Neural cell (in vitro differentiated cells): ENCODE measurements around the gene PABPN1L. TPM values are rescaled to one million over a fixed set of nuclear protein-coding genes. Genes with fewer than 3 reads are reported as not detected.

Experiments used
- H2AFZ ChIP-seq: fragments of 200-600, 300-800 bp; sonication (generic), shearing (Covaris generic); 2 replicates; pipeline ENCODE4 v1.6.0; 2014; ENCODE audit warnings: low read depth, mild to moderate bottlenecking, antibody characterized with exemption, low read length, moderate library complexity
- H3F3A ChIP-seq: fragments of 200-600 bp; shearing (Covaris generic); 2 replicates; pipeline ENCODE4 v1.6.1; 2016; ENCODE audit warnings: mild to moderate bottlenecking, moderate library complexity, mixed read lengths, antibody characterized with exemption, low read length; ENCODE audit not compliant: insufficient read depth, poor library complexity, severe bottlenecking
- H3K27ac ChIP-seq: fragments of 200-600, 300-800 bp; sonication (generic), shearing (Covaris generic); 2 replicates; pipeline ENCODE4 v1.5.1; 2014; ENCODE audit warnings: mild to moderate bottlenecking, low read length, moderate library complexity
- H3K27me3 ChIP-seq: fragments of 300-800, 200-600 bp; sonication (generic), shearing (Covaris generic); 2 replicates; pipeline ENCODE4 v1.6.0; 2014; ENCODE audit warnings: mild to moderate bottlenecking, low read depth, low read length, moderate library complexity; ENCODE audit not compliant: insufficient read depth
- H3K36me3 ChIP-seq: fragments of 300-800, 200-600 bp; sonication (generic), shearing (Covaris generic); 2 replicates; pipeline ENCODE4 v1.5.1; 2014; ENCODE audit warnings: mild to moderate bottlenecking, antibody characterized with exemption, low read length, moderate library complexity; ENCODE audit not compliant: insufficient read depth
- H3K4me2 ChIP-seq: fragments of 300-800, 200-600 bp; sonication (generic), shearing (Covaris generic); 2 replicates; pipeline ENCODE4 v1.6.0; 2014; ENCODE audit warnings: mild to moderate bottlenecking, low read length
- H3K4me3 ChIP-seq: fragments of 300-800, 200-600 bp; sonication (generic), shearing (Covaris generic); 2 replicates; pipeline ENCODE4 v1.5.1; 2014; ENCODE audit warnings: mild to moderate bottlenecking, low read length, moderate library complexity
- H3K79me2 ChIP-seq: fragments of 200-600 bp; shearing (Covaris generic); replicated peaks from 2 replicates; pipeline ENCODE4 v1.6.0; 2014; ENCODE audit warnings: mild to moderate bottlenecking, low read length, moderate library complexity; ENCODE audit not compliant: insufficient read depth
- H3K9ac ChIP-seq: fragments of 300-800, 200-600 bp; sonication (generic), shearing (Covaris generic); 2 replicates; pipeline ENCODE4 v1.6.1; 2016; ENCODE audit warnings: mild to moderate bottlenecking, low read length, mixed read lengths
- H3K9me2 ChIP-seq: fragments of 200-600 bp; shearing (Covaris generic); 2 replicates; pipeline ENCODE4 v1.6.1; 2016; ENCODE audit warnings: mild to moderate bottlenecking, low read length, mixed read lengths; ENCODE audit not compliant: insufficient read depth
- H3K9me3 ChIP-seq: fragments of 200-600, 300-800 bp; sonication (generic), shearing (Covaris generic); 2 replicates; pipeline ENCODE4 v1.6.1; 2016; ENCODE audit warnings: mild to moderate bottlenecking, mixed run types, low read length, moderate library complexity, mixed read lengths
- H4K20me1 ChIP-seq: fragments of 200-600 bp; shearing (Covaris generic); 2 replicates; pipeline ENCODE4 v1.6.1; 2016; ENCODE audit warnings: mild to moderate bottlenecking, mixed run types; ENCODE audit not compliant: insufficient read depth
- CTCF ChIP-seq: fragments of 450-650 bp; IDR thresholded peaks from 2 replicates; pipeline ENCODE4 v1.5.1; 2014; ENCODE audit warnings: antibody characterized with exemption, mild to moderate bottlenecking, moderate library complexity; ENCODE audit not compliant: poor library complexity, severe bottlenecking
- EP300 ChIP-seq: fragments of 450-650 bp; conservative IDR thresholded peaks from 2 replicates; pipeline ENCODE4 v1.6.1; 2014; ENCODE audit warnings: antibody characterized with exemption, mild to moderate bottlenecking, moderate library complexity; ENCODE audit not compliant: poor library complexity, severe bottlenecking
- EZH2 ChIP-seq: fragments of 200-600, 300-800 bp; shearing (Covaris generic), sonication (generic); IDR thresholded peaks from 2 replicates; pipeline ENCODE4 v1.6.1; 2014; ENCODE audit warnings: antibody characterized with exemption, low read length, borderline replicate concordance, mild to moderate bottlenecking; ENCODE audit not compliant: insufficient read depth, poor library complexity, severe bottlenecking
- MXI1 ChIP-seq: fragments of 450-650 bp; conservative IDR thresholded peaks from 2 replicates; pipeline ENCODE4 v1.6.1; 2014; ENCODE audit warnings: antibody characterized with exemption, mild to moderate bottlenecking; ENCODE audit not compliant: poor library complexity, severe bottlenecking
- POLR2AphosphoS5 ChIP-seq: IDR thresholded peaks from 2 replicates; pipeline ENCODE4 v1.6.1; 2012
- RAD21 ChIP-seq: fragments of 450-650 bp; conservative IDR thresholded peaks from 2 replicates; pipeline ENCODE4 v1.6.1; 2014; ENCODE audit warnings: antibody characterized with exemption, mild to moderate bottlenecking, moderate library complexity
- REST ChIP-seq: IDR thresholded peaks from 2 replicates; pipeline ENCODE4 v1.6.1; 2012; ENCODE audit warnings: borderline replicate concordance
- SMC3 ChIP-seq: fragments of 450-650 bp; conservative IDR thresholded peaks from 2 replicates; pipeline ENCODE4 v1.6.1; 2014; ENCODE audit warnings: antibody characterized with exemption, mild to moderate bottlenecking, moderate library complexity; ENCODE audit not compliant: poor library complexity
- TAF1 ChIP-seq: IDR thresholded peaks from 2 replicates; pipeline ENCODE4 v1.6.1; 2012; ENCODE audit warnings: low read depth
- polyA plus RNA-seq: library from polyadenylated mRNA; depleted of rRNA; stranded (reverse); fragments of >200 nt; gene quantifications from 2 replicates; pipeline ENCODE4 v1.2.3, GENCODE V29; 2014

PABPN1L gene
- polyA plus RNA-seq, 1 donor from 2014 or later = 0.20 TPM

- no peaks in the 10 kb centered on the region for H3K9me2 ChIP-seq
- H3K9me3 ChIP-seq = no peaks in the 10 kb centered on the region
- H3K4me3 ChIP-seq = no peak overlapping the region
- H3K27ac ChIP-seq = no peak overlapping the region
- H3K4me2 ChIP-seq = no peak overlapping the region
- H3F3A ChIP-seq = no peaks in the 10 kb centered on the region
- no peaks in the 10 kb centered on the region for H3K36me3 ChIP-seq
- H4K20me1 ChIP-seq = no peaks in the 10 kb centered on the region
- H3K79me2 ChIP-seq = no peaks in the 10 kb centered on the region
- no peak for TF ChIP-seq SMC3
- TF ChIP-seq TAF1 = no peak
- TF ChIP-seq POLR2AphosphoS5 = no peak
- TF ChIP-seq EZH2 = no peak
- TF ChIP-seq REST = no peak
- no peak for TF ChIP-seq EP300
- no peak for TF ChIP-seq CTCF
- no peak for TF ChIP-seq RAD21
- TF ChIP-seq MXI1 = no peak
- no peak overlapping the region for H2AFZ ChIP-seq
- no peaks in the 10 kb centered on the region for H3K27me3 ChIP-seq
- no peak overlapping the region for H3K9ac ChIP-seq
Observed at GRCh38 chr16:88876942-88877526, 10.6 kb upstream of the PABPN1L start.

GRCh38 chr16:88875703-88876234, 9.3 kb upstream of the PABPN1L start:
- Histone ChIP-seq H3K4me3 (no peak overlapping the region), H3K36me3 (no peaks in the 10 kb centered on the region), H3K9ac (no peak overlapping the region), H3K9me3 (no peaks in the 10 kb centered on the region), H3K79me2 (no peaks in the 10 kb centered on the region), H3K27ac (no peak overlapping the region), H3F3A (no peaks in the 10 kb centered on the region), H2AFZ (no peak overlapping the region), H3K9me2 (no peaks in the 10 kb centered on the region), H3K4me2 (no peak overlapping the region), H3K27me3 (no peaks in the 10 kb centered on the region), H4K20me1 (no peaks in the 10 kb centered on the region)
- no peak for TF ChIP-seq CTCF
- no peak for TF ChIP-seq RAD21
- no peak for TF ChIP-seq REST
- TF ChIP-seq EP300 = no peak
- no peak for TF ChIP-seq EZH2
- no peak for TF ChIP-seq MXI1
- TF ChIP-seq TAF1 = no peak
- no peak for TF ChIP-seq SMC3
- TF ChIP-seq POLR2AphosphoS5 = no peak
